Right lobe of liver (tissue), 4 donors: ENCODE data around the gene RNU1-4.
"Not testable (repeated sequence)": the region's sequence is repeated elsewhere in the genome, so short reads cannot be mapped to it uniquely, and the experiment has no call there.

ENCODE experiments used
- CTCF ChIP-seq, 4 donors: fragments of 200-600 bp in 3 of 4; fragments of 450-650 bp in 1 of 4; IDR thresholded peaks; one replicate each; pipeline versions ENCODE4 v1.5.1 to v1.8.0; 2016 to 2022; ENCODE audit warnings: antibody characterized with exemption in 4 of 4, mild to moderate bottlenecking in 2 of 4
- POLR2A ChIP-seq: fragments of 450-650 bp; IDR thresholded peaks from one replicate; pipeline ENCODE4 v1.6.1; 2017; ENCODE audit warnings: antibody characterized with exemption, mild to moderate bottlenecking
- donor health status: DM: no; HTN: no; CAD: no.
- donor health status: DM: no; HTN: no; CAD: no.
- donor health status: DM: no; HTN: yes; CAD: no.

- not testable (repeated sequence) for TF ChIP-seq CTCF (IDR thresholded peaks at IDR 0.05); POLR2A
Observed at GRCh38 chr1:16713480-16713879, 26.8 kb upstream of the RNU1-4 start.
